IPS-20b (cell line): ENCODE data around the gene CYTH2.
A peak's percentile ranks its signal among the peaks of the same experiment; 100 is the strongest.

ENCODE experiments used
- H3K27ac ChIP-seq: one replicate; pipeline ENCODE4 v1.5.1; 2013; ENCODE audit warnings: low read length
- H3K27me3 ChIP-seq: 2 replicates; pipeline ENCODE4 v1.6.1; 2013; ENCODE audit warnings: mild to moderate bottlenecking, low read length, inconsistent platforms; ENCODE audit not compliant: insufficient read depth
- H3K36me3 ChIP-seq: 2 replicates; pipeline ENCODE4 v1.6.1; 2013; ENCODE audit warnings: low read depth, mild to moderate bottlenecking, inconsistent platforms, low read length, moderate library complexity; ENCODE audit not compliant: insufficient read depth
- H3K4me1 ChIP-seq: 2 replicates; pipeline ENCODE4 v1.6.1; 2013; ENCODE audit warnings: mild to moderate bottlenecking, control low read depth, inconsistent platforms, low read length, moderate library complexity; ENCODE audit not compliant: insufficient read depth
- H3K4me3 ChIP-seq: 2 replicates; pipeline ENCODE4 v1.5.1; 2013; ENCODE audit warnings: mild to moderate bottlenecking, low read length, inconsistent platforms
- H3K9ac ChIP-seq: 2 replicates; pipeline ENCODE4 v1.6.1; 2013; ENCODE audit warnings: low read depth, mild to moderate bottlenecking, inconsistent platforms, low read length, moderate library complexity
- H3K9me3 ChIP-seq: 2 replicates; pipeline ENCODE4 v1.6.1; 2013; ENCODE audit warnings: mild to moderate bottlenecking, low read depth, low read length, inconsistent platforms; ENCODE audit not compliant: insufficient read depth

Gene CYTH2

DNA sequence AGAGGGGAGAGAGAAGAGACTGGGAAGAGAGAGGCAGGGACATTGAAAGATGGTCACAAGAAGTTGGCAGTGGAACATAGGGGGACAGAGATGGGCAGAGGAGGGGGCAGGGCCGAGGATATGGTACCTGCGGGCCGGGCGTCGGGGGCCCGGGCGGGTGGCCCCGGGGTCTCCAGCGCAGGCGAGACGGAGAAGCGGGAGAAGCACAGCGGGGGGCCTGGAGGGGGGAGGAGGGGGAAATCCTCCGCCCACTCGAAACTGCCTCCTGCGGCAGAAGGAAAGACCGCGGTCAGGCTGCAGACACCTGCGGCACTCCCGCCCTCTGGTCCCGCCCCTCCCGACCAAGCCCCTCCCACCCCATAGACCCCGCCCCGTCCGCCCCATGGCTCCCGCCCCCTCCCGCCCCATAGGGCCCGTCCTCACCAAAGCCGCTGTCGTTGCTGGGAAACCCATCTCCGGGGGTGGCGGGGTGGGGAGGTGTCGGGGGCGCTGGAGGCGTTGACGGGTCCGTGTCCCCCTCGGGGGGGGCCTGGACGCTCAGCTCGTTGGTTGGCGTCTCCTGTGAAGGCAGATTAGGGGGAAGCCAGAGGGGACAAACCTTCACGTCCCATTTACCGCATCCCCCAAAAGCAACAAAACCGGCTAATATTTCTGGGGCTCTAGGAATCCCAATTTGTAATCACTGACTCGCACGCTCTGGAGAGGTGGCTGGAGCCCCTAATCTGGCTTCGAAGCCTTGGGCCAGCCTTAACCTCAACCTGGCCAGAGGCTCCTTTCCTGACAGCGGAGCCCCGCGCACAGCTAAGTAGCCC is 22.0 kb downstream of the CYTH2 start:
- peaks cover 12% of the 10 kb centered on the region; the same call in 1 of the 2 replicates for H3K4me1 ChIP-seq
- peaks cover 27% of the 10 kb centered on the region for H3K27me3 ChIP-seq
- H3K27ac ChIP-seq = no peak overlapping the region
- H3K36me3 ChIP-seq = no peaks in the 10 kb centered on the region
- H3K4me3 ChIP-seq = peak overlapping the region; percentile 79
- peak overlapping the region; percentile 74; the same call in 1 of the 2 replicates for H3K9ac ChIP-seq
- H3K9me3 ChIP-seq = no peaks in the 10 kb centered on the region

DNA sequence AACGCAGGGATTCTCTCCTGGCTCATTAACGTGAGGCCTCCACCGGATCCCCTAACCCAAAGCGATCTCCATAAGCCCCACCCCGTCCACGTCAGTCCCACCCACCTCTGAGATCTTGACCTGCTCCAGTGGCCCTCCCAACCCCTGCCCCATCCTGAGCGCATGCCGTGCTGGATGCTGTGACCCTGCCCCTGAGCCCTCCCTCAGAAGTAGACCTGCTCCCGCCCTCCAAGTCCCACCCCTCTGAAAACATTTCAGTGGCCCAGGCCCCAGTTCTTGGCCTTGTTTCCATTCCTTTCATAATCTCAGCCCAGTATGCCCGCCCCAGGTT is 22.6 kb downstream of the CYTH2 start:
- H3K4me1 ChIP-seq = peaks cover 12% of the 10 kb centered on the region; the same call in 1 of the 2 replicates
- H3K4me3 ChIP-seq = peak overlapping the region; percentile 79; the same call in 1 of the 2 replicates
- no peak overlapping the region for H3K27ac ChIP-seq
- no peaks in the 10 kb centered on the region for H3K36me3 ChIP-seq
- peaks cover 27% of the 10 kb centered on the region for H3K27me3 ChIP-seq
- H3K9ac ChIP-seq = peak overlapping the region; percentile 74; the same call in 1 of the 2 replicates
- no peaks in the 10 kb centered on the region for H3K9me3 ChIP-seq

DNA sequence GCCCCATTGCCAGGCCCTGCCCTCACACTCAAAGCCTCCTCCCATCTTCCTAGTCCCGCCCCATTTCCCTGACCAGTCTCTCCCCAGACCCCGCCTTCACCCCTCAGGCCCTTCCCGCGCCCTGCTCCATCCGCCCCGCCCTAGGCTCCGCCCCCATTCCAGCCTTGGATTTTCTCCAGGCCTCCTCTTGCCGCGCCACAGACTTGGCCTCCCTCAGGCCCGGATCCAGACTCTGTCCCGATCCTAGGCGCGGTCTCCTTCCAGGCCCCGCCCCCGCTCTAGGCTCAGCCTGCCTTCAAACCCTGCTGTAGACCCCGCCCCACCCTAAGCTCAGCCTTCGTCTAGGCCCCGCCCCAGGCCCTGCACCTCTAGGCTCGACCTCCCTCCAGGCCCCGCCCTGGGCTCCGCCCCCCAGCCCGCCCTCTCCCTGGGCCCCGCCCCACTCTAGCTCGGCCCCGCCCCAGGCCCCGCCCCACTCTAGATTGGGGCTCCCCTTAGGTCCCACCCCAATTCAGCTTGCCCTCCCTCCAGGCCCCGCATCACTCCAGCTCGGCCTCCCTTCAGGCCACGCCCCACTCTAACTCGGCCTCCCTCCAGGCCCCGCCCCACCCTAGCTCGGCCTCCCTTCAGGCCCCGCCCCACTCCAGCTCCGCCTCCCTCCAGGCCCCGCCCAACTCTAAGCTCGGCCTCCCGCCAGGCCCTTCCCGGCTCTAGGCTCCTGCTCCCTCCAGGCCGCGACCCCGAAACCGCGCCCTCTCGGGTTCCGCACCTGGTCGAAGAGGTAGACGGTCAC is 24.0 kb downstream of the CYTH2 start:
- Histone ChIP-seq H3K4me3 (peak overlapping the region; percentile 69), H3K9me3 (no peaks in the 10 kb centered on the region), H3K4me1 (peaks cover 12% of the 10 kb centered on the region; the same call in 1 of the 2 replicates), H3K36me3 (no peaks in the 10 kb centered on the region), H3K27ac (no peak overlapping the region), H3K9ac (peak overlapping the region; percentile 54; the same call in 1 of the 2 replicates), H3K27me3 (peaks cover 22% of the 10 kb centered on the region)

DNA sequence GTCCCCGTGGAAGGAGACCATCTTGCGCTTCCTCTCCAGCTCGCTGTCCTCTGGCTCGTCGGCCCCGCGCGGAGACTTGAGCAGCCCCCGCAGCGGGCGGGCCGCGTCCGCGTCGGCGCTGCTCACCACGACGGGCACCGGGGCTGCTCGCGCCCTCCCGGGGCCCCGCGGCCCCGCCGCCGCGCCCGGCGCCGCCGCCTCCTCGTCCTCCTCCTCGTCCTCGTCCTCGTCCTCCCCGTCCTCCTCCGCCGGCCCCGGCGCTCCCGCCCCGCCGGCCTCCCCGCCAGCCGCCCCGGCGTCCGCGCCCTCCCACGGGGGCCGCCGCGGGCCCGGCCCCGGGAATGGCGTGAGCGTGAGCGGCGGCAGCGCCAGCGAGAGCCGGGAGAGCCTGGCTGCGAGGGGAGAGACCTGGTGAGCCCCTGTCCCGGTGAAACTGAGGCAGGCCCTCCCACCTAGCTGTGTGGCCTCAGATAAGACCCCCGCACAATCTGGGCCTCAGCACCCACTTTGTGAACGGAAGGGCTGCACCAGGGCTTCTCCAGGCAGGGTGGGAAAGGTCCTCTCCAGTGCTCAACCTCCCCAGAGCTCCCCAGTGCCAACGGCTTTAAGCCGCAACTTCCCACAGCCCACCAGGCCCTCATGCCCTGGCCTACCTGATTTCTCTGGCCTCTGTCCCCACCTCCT is 24.7 kb downstream of the CYTH2 start:
- Histone ChIP-seq H3K27ac (no peak overlapping the region), H3K4me3 (peak overlapping the region; percentile 69), H3K9me3 (no peaks in the 10 kb centered on the region), H3K4me1 (peaks cover 12% of the 10 kb centered on the region; the same call in 1 of the 2 replicates), H3K27me3 (peaks cover 22% of the 10 kb centered on the region), H3K9ac (no peak overlapping the region; the same call in 1 of the 2 replicates), H3K36me3 (no peaks in the 10 kb centered on the region)

- Histone ChIP-seq H3K36me3 (no peaks in the 10 kb centered on the region), H3K4me1 (peaks cover 10% of the 10 kb centered on the region; the same call in 1 of the 2 replicates), H3K27me3 (peaks cover 15% of the 10 kb centered on the region), H3K4me3 (no peak overlapping the region), H3K9me3 (no peaks in the 10 kb centered on the region), H3K27ac (no peak overlapping the region), H3K9ac (no peak overlapping the region)
Observed at GRCh38 chr19:48495396-48495795, 26.2 kb downstream of the CYTH2 start.

- Histone ChIP-seq H3K27ac (no peak overlapping the region), H3K9ac (no peak overlapping the region), H3K4me3 (no peak overlapping the region), H3K9me3 (no peaks in the 10 kb centered on the region), H3K4me1 (peaks cover 8% of the 10 kb centered on the region; the same call in 1 of the 2 replicates), H3K27me3 (peaks cover 10% of the 10 kb centered on the region), H3K36me3 (no peaks in the 10 kb centered on the region)
Observed at GRCh38 chr19:48496959-48497727, 28.0 kb downstream of the CYTH2 start.

DNA sequence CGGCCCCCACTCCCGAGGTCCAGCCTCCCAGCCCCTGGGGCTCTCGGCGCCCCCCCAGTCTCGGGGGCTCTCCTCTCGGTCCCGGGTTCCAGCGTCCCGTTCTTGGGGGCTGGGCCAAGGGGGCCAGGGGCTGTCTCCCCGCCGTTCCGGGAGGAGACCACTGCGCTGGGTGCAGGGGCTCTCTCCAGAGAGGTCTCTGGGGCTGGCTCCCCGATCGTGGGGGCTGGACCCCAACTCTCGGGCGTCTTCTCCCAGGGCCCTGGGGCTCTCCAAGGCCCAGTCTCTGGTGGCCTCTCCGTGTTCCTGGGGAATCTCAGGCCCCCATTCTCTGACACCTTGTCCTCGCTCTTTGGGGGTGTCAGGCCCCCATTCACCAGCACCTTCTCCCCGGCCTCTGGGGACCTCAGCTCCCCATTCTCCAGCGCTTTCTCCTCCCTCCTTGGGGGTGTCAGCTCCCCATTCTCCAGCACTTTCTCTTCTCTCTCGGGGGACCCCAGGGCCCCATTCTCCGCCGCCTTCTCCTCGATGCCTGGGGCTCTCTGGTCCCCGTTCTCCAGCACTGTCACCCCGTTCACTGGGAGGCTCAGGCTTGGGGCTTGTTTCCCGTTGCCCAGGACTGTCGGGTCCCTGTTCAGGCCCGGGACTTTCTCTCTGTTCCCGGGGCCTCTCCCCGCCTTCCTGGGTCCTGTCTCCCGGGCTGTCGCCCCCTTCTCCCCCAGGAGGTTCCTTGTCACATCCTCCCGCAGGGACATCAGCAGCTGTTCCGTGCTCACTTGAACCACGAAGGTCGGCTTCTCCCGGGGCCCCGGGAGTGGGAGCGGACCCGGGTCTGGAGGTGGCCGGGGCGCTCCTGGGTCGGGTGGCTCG is 28.8 kb downstream of the CYTH2 start:
- no peaks in the 10 kb centered on the region for H3K36me3 ChIP-seq
- peaks cover 5% of the 10 kb centered on the region; the same call in 1 of the 2 replicates for H3K4me1 ChIP-seq
- no peak overlapping the region for H3K4me3 ChIP-seq
- no peak overlapping the region for H3K9ac ChIP-seq
- H3K27me3 ChIP-seq = peaks cover 10% of the 10 kb centered on the region
- H3K27ac ChIP-seq = no peak overlapping the region
- no peaks in the 10 kb centered on the region for H3K9me3 ChIP-seq

- Histone ChIP-seq H3K27ac (no peak overlapping the region), H3K4me1 (peaks cover 5% of the 10 kb centered on the region; the same call in 1 of the 2 replicates), H3K9me3 (no peaks in the 10 kb centered on the region), H3K9ac (no peak overlapping the region), H3K4me3 (no peak overlapping the region), H3K27me3 (peaks cover 10% of the 10 kb centered on the region), H3K36me3 (no peaks in the 10 kb centered on the region)
Observed at GRCh38 chr19:48498595-48499311, 29.6 kb downstream of the CYTH2 start.

DNA sequence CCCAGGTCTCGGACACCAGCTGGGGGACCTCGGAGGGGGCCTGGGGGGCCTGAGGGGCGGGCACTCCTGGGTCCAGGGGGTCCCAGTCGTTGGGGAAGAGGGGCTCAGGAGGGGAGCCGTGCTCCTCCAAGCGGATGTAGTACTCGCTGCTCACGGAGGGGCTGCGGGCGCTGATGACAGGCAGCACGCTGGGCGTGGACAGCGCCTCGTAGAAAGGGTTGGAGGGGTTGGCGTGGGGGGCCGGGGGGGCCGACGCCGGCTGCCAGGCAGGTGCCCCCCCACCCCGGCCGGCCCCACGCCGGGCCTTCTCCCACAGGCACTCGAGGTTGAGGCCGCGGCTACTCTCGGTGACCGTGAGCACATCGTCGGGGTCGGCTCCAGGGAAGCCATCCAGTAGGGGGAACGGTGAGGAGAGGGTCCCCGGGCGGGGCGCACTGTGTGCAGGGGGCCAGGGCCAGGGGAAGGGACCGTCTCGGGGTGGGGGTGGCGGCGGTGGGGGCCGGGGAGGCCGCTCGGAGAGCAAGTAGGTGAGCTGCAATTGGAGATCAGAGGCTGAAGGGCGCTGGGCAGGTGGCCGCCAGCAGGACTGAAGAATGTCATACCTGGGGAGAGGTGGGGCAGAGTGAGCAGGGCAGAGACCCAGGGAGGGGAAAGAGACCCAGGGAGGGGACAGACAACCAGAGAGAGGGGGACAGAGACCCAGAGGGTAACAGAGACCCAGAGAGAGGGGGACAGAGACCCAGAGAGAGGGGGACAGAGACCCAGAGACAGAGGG is 30.3 kb downstream of the CYTH2 start:
- H3K36me3 ChIP-seq = no peaks in the 10 kb centered on the region
- H3K4me3 ChIP-seq = no peak overlapping the region
- peaks cover 5% of the 10 kb centered on the region; the same call in 1 of the 2 replicates for H3K4me1 ChIP-seq
- H3K27me3 ChIP-seq = peaks cover 4% of the 10 kb centered on the region
- no peaks in the 10 kb centered on the region for H3K9me3 ChIP-seq
- H3K27ac ChIP-seq = no peak overlapping the region
- no peak overlapping the region for H3K9ac ChIP-seq
